HG02763 (cell line): Measurements from ENCODE around the gene E2F3.
A peak's percentile ranks its signal among the peaks of the same experiment; 100 is the strongest.
"Not testable (repeated sequence)": the region's sequence is repeated elsewhere in the genome, so short reads cannot be mapped to it uniquely, and the experiment has no call there.

Experiments
- ATAC-seq: cut with Tn5 transposase; IDR thresholded peaks from one replicate; pipeline ENCODE4 v1.9.1; 2021; ENCODE audit warnings: mild to moderate bottlenecking, moderate library complexity; ENCODE audit not compliant: unreplicated experiment

The E2F3 gene

DNA sequence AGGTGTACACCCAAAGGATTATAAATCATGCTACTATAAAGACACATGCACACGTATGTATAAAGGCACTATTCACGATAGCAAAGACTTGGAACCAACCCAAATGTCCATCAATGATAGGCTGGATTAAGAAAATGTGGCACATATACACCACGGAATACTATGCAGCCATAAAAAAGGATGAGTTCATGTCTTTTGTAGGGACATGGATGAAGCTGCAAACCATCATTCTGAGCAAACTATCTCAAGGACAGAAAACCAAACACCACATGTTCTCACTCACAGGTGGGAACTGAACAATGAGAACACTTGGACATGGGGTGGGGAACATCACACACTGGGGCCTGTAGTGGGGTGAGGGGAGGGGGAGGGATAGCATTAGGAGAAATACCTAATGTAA, 123.5 kb downstream of the E2F3 start:
- ATAC-seq = not testable (repeated sequence)

DNA sequence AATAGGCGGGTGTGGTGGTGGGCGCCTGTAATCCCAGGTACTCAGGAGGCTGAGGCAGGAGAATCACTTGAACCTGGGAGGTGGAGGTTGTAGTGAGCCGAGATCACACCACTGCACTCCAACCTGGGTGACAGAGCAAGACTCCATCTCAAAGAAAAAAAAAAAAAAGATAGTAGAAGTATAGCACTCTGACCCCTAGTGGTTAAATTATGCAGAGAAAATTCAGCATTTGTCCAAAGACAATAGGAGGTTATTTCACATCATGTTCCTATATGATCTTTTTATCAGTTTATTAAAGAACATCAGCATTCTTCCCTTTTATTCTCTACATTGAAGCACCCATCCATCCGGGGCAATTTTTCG, 127.4 kb downstream of the E2F3 start:
- ATAC-seq = not testable (repeated sequence)

DNA sequence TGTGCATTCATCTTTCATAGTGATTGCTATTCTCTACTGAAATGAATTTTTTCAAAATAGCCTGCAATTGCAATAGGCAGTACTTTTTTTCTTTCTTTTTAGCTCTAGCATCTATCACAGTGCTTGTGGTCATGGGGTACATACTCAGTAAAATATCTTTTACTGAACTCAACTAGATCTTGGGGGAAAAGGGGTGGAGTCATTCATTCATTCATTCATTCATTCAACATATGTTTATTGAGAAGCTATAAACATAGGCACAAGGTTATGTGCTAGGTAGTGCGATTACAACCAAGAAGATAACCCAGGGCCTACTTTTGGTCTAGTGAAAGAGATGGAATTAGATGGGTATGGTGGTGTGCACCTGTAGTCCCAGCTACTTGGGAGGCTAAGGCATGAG, 131.2 kb downstream of the E2F3 start:
- no peak for ATAC-seq

DNA sequence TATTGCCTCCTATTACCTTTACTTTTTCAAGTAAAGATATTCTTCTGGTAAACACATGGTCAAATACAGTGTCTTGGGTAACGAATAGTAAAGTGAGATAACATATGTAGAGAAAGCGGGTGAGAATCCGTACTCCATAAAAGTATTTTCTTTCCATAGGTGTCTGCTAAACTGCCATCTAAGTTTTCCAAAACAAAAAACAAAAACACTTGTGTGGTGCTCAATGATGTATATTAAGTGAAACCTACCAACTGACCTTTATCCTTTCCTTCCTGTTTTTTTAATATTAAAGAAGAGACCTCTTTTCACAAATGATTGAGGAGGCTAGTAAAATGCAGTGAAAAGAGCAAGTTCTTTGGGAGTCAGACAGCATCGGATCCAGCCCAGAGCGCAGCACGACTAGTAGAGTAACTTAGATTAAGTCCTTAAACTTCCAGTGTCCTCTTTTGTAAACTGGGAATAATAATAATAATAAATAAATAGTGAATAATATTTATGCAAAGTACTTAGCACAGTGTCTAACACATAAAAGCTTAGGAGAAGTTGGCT, 132.1 kb downstream of the E2F3 start:
- ATAC-seq = no peak

DNA sequence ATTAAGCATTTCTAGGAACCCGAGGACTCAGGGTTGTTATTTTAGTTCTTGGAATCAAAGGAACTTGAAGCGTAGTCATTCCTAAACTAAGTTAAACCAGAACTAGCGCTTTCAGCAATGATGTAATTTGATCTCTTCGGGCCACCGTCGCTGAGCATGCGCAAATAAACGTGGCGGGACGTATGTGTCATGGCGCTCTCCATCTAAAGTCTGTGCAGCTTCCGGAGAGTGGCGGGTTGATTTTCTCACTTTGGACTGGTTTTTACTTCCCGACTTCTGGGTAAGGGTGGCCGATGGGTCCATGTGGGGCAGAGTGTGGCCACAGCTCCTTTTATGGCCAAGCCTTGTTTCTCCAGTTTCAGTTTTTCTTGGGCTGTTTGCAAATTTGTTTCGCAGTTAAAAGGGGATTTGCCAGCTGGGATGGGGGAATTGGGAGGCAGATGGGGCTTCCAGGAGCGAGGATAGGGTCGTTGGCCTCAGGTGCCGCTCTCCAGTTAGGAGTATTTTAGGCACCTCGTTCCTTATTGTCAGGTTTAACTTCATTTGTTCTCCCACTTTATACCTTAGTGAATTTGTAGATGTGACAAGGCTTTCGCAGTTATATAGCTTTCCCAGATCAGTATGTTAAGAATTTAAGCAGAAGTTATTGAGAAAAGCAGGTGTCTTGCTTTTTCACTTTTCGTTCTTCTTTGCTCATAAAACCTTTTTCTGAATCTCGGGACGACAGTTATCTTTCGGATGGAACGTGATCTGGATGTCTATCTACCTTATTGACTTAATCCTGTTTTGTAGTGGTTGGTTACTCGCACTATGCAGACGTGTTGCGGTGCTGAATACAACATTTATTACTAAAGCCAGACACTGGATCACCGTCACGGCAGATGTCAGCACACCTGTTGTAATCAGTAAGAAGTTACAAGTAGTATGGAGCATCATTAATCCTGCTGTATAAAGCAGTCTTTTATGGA, 132.9 kb downstream of the E2F3 start, which contains the start of gene CDKAL1:
TSS of gene CDKAL1 (plus strand) at position 163 of the 968 bp plus-strand sequence. CDS start 11,894 bp downstream, outside the sequence.
- peak; percentile 81 for ATAC-seq

DNA sequence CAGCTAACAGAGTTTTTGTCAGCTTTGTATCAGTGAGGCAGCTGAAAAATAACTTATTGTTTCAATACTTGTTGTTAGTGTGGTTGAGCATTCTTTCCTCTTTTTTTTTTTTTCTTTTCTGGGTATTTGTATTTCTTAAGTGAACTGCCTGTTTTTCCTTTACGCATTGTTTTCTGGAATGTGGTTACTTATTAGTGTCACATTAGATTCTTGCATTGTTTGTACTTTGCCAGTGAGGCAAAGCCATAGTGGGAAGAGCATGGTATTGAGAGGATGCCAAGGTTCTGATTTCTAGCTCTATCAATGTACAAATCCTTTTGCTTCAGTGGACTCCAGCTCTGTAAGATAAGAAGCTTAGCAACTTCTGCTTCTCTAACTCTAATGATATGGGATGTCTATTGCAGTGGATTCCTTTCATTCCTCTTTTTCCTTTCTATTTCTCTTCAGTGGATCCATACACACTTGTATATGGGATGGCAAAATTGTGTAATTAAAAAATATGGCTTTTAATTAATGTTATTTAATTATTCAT, 136.5 kb downstream of the E2F3 start:
- ATAC-seq = no peak

DNA sequence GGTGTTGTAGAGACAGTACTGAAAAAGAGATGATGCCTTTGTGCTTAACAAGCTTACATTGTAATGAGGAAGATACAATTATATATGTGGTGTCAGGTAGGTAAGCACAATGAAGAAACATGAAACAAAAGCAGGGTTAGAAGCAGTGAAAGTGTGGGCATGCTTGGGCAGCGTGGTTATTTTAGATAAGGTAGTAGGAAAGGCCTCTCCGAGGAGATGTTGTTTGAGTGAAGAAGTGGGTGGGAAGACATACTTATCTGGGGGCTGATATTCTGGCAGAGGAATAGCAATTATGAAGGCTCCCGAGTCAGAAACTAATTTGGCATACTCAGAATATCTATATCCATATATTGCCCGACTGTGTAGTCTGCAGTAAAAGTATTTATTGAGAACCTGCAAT, 137.2 kb downstream of the E2F3 start:
- ATAC-seq = no peak

DNA sequence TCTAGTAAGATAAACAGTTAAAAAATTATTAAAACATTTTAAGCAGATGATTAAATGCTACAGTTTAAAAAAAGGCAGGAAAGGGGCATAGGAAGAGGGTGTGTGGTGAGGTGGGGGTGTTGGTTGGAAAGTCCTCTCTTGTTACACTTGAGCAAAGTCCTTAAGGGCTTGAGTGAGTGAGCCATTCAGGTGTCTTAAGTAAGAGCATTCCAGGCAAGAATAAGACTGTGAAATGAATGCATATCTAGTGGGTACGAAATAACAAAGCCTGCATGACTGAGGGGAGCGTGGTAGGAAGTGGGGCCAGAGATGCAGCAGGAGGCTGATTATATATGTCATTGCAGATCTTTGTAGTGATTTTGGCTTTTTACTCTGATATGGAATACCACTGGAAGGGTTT, 137.7 kb downstream of the E2F3 start:
- no peak for ATAC-seq

DNA sequence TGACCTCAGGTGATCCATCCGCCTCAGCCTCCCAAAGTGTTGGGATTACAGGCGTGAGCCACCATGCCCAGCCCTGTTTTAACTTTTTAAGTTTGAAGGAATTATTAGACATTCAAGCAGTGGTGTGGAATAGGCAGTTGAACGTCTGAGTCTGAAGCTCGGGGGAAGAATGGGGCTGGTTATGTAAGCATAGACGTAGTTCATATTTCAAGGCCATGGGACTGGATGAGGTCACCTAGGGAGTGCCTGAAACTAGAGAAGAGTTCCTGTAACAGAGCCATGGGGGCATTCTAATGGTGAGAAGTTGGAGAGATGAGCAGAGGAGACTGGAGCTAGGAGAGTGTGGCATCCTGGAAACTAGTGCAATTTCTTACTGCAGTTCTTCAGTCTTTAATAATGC, 139.0 kb downstream of the E2F3 start:
- ATAC-seq = no peak

DNA sequence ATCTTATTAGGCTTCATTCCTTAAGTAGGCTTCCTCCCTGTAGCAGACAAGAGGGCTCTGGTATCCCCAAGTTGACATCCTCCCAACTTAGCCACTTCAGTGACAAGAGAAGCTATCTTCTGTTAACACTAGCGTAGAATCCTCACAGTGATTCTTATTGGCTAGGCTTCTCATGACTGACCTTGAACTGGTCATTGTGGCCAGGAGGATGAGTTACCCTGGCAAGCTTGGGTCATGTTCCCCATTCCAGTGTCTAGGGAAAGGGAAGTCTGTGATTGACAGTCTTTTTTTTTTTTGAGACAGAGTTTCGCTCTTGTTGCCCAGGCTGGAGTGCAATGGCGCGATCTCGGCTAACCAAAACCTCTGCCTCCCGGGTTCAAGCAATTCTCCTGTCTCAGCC, 139.7 kb downstream of the E2F3 start:
- no peak for ATAC-seq

DNA sequence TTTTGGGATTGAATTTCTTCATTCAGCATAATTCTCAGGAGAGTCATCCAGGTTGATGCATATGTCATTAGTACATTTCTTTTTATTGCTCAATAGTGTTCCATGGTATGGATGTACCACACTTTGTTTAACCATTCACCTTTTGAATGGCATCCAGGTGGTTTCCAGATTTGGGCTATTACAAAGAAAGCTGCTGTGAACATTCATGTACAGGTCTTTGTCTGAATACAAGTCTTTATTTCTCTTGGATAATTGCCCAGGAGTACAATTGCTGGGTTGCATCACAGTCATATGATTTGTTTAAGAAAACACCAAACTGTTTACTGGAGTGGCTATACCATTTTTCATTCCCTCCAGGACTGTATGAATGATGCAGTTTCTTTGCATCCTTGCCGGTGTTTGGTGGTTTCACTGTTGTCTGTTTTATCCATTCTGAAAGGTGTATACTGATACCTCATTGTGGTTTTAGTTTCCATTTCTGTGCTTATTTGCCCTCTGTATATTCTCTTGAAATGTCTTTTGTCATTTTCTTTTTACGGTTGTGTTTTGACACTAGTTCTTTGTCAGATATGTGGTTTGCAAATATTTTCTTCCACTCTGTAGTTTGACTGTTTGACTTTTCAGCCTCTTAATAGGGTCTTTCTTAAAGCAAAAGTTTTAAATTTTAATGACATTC, 141.4 kb downstream of the E2F3 start:
- ATAC-seq = peak; percentile 98
